GM21723 (cell line): ENCODE data around the gene ASB9.
A peak's percentile ranks its signal among the peaks of the same experiment; 100 is the strongest.
"Not testable (repeated sequence)": the region's sequence is repeated elsewhere in the genome, so short reads cannot be mapped to it uniquely, and the experiment has no call there.

Source experiments
- ATAC-seq: cut with Tn5 transposase; IDR thresholded peaks from one replicate; pipeline ENCODE4 v1.9.1; 2021; ENCODE audit warnings: mild to moderate bottlenecking, moderate library complexity; ENCODE audit not compliant: unreplicated experiment

Gene ASB9

GRCh38 chrX:15242899-15243555, 26.9 kb downstream of the ASB9 start:
- ATAC-seq: no peak

GRCh38 chrX:15241301-15241700, 28.6 kb downstream of the ASB9 start:
- ATAC-seq: no peak

- no peak for ATAC-seq
These were observed 29.5 kb downstream of the ASB9 start for GRCh38 chrX:15240414-15240813.

- no peak for ATAC-seq
These were observed 33.7 kb downstream of the ASB9 start for GRCh38 chrX:15236146-15236545.

GRCh38 chrX:15235001-15235400, 34.9 kb downstream of the ASB9 start:
- ATAC-seq: no peak

- ATAC-seq: no peak
These were observed 36.4 kb downstream of the ASB9 start for GRCh38 chrX:15233416-15234015.

- no peak for ATAC-seq
These were observed 45.1 kb downstream of the ASB9 start for GRCh38 chrX:15224747-15225146.

- no peak for ATAC-seq
These were observed 48.6 kb downstream of the ASB9 start for GRCh38 chrX:15221321-15221720.

- no peak for ATAC-seq
These were observed 52.7 kb downstream of the ASB9 start for GRCh38 chrX:15217161-15217560.

GRCh38 chrX:15216280-15216679, 53.6 kb downstream of the ASB9 start:
- no peak for ATAC-seq

GRCh38 chrX:15215366-15215765, 54.5 kb downstream of the ASB9 start:
- ATAC-seq: no peak

GRCh38 chrX:15214588-15214987, 55.3 kb downstream of the ASB9 start:
- no peak for ATAC-seq

- ATAC-seq: no peak
These were observed 60.8 kb downstream of the ASB9 start for GRCh38 chrX:15209096-15209495.

GRCh38 chrX:15207994-15208393, 61.9 kb downstream of the ASB9 start:
- ATAC-seq: no peak

- no peak for ATAC-seq
These were observed 62.5 kb downstream of the ASB9 start for GRCh38 chrX:15207384-15207783.

- ATAC-seq: no peak
These were observed 63.6 kb downstream of the ASB9 start for GRCh38 chrX:15206306-15206705.

- peak; percentile 91 for ATAC-seq
These were observed 65.6 kb downstream of the ASB9 start for GRCh38 chrX:15204130-15204751.

- peak; percentile 2 for ATAC-seq
These were observed 66.2 kb downstream of the ASB9 start for GRCh38 chrX:15203694-15204093.

- ATAC-seq: no peak
These were observed 67.3 kb downstream of the ASB9 start for GRCh38 chrX:15202454-15203177.

- no peak for ATAC-seq
These were observed 69.0 kb downstream of the ASB9 start for GRCh38 chrX:15200871-15201270.

- not testable (repeated sequence) for ATAC-seq
These were observed 71.2 kb downstream of the ASB9 start for GRCh38 chrX:15198608-15199202.
